ENCODE measurements around the gene TNFSF13.

The TNFSF13 gene, protein sequence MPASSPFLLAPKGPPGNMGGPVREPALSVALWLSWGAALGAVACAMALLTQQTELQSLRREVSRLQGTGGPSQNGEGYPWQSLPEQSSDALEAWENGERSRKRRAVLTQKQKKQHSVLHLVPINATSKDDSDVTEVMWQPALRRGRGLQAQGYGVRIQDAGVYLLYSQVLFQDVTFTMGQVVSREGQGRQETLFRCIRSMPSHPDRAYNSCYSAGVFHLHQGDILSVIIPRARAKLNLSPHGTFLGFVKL

DNA sequence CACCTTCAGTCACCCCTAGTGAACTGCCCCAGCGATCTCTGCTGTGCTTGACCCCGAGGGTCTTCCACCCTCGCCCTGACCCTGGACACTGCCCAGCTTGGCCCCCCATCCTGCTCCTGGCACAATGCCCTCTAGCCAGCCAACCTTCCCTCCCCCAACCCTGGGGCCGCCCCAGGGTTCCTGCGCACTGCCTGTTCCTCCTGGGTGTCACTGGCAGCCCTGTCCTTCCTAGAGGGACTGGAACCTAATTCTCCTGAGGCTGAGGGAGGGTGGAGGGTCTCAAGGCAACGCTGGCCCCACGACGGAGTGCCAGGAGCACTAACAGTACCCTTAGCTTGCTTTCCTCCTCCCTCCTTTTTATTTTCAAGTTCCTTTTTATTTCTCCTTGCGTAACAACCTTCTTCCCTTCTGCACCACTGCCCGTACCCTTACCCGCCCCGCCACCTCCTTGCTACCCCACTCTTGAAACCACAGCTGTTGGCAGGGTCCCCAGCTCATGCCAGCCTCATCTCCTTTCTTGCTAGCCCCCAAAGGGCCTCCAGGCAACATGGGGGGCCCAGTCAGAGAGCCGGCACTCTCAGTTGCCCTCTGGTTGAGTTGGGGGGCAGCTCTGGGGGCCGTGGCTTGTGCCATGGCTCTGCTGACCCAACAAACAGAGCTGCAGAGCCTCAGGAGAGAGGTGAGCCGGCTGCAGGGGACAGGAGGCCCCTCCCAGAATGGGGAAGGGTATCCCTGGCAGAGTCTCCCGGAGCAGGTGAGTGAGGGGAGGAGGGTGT is at the start of gene TNFSF13:
TSS of gene TNFSF13 (plus strand) at position 207 of the 776 bp plus-strand sequence. CDS start at position 497, 290 bp downstream.
- DNase-seq (ENCODE audit: low read depth), result no peak

DNA sequence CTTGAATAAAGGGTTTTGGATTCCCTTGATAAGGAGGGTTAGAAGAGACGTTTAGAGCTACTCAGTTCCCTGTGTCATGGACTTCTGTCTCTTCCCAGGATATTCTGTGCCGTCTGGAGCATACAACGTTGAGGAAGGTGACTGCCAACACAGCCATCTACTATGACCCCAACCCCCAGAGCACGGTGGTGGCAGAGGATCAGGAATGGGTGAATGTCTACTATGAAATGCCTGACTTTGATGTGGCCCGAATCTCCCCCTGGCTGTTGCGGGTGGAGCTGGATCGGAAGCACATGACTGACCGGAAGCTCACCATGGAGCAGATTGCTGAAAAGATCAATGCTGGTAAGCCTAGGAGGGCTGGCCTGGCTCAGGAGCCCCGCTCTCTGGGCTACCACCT is 49.7 kb upstream of the TNFSF13 start:
- no peak for DNase-seq (ENCODE audit: low read depth)

DNA sequence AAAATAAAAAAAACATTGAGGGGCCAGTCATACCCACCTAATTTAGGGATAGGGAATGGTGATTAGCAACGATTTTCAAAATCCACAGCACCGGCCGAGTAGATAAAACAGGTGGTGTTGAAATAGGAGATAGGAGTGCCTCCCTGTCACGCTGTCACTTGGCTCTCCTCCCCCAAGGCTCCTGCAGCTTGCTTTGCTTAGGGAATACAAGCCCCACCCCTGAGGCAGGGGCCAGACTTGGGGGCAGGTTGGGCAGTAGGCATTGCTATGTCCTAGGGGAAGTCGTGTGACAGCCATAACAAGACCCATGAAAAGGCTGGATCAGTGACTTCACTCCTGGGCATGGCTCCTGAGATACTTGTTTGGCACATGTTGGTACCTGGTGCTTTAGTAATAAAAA is 48.6 kb upstream of the TNFSF13 start:
- no peak for DNase-seq (ENCODE audit: low read depth)

DNA sequence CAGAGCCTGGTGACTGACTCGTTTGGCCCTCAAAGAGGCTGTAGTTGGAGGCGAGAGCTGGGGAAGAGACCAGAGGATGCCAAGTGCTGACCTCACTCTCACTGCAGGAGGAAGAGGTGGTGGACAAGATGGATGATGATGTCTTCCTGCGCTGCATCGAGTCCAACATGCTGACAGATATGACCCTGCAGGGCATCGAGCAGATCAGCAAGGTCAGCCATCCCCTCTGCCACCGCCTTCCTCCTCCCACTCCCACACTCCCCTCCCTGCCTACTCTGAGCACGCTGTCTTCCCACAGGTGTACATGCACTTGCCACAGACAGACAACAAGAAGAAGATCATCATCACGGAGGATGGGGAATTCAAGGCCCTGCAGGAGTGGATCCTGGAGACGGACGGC is 47.4 kb upstream of the TNFSF13 start:
- no peak for DNase-seq (ENCODE audit: low read depth)

DNA sequence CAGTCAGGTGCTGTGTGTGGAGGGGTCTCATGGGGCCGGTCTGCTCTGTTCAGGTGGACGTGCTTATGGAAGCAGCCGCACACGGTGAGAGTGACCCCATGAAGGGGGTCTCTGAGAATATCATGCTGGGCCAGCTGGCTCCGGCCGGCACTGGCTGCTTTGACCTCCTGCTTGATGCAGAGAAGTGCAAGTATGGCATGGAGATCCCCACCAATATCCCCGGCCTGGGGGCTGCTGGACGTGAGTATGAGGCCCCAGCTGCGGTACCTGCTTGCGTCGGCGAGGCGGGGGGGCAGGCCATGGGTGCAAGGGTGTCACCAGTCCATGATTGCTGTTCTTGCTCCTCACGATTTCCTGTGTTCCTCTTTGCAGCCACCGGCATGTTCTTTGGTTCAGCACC is 46.4 kb upstream of the TNFSF13 start:
- DNase-seq (ENCODE audit: low read depth), result no peak

DNA sequence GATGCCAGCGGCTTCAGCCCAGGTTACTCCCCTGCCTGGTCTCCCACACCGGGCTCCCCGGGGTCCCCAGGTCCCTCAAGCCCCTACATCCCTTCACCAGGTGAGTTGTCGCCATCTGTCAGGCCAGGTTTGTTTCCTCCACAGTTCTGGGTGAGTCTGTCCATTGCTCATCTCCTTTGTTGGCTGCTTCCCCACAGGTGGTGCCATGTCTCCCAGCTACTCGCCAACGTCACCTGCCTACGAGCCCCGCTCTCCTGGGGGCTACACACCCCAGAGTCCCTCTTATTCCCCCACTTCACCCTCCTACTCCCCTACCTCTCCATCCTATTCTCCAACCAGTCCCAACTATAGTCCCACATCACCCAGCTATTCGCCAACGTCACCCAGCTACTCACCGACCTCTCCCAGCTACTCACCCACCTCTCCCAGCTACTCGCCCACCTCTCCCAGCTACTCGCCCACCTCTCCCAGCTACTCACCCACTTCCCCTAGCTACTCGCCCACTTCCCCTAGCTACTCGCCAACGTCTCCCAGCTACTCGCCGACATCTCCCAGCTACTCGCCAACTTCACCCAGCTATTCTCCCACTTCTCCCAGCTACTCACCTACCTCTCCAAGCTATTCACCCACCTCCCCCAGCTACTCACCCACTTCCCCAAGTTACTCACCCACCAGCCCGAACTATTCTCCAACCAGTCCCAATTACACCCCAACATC is 45.6 kb upstream of the TNFSF13 start:
- no peak for DNase-seq (ENCODE audit: low read depth)

DNA sequence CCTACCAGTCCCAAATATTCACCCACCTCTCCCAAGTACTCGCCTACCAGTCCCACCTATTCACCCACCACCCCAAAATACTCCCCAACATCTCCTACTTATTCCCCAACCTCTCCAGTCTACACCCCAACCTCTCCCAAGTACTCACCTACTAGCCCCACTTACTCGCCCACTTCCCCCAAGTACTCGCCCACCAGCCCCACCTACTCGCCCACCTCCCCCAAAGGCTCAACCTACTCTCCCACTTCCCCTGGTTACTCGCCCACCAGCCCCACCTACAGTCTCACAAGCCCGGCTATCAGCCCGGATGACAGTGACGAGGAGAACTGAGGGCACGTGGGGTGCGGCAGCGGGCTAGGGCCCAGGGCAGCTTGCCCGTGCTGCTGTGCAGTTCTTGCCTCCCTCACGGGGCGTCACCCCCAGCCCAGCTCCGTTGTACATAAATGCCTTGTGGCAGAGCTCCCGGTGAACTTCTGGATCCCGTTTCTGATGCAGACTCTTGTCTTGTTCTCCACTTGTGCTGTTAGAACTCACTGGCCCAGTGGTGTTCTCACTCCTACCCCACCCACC is 44.6 kb upstream of the TNFSF13 start:
- DNase-seq (ENCODE audit: low read depth), result no peak

DNA sequence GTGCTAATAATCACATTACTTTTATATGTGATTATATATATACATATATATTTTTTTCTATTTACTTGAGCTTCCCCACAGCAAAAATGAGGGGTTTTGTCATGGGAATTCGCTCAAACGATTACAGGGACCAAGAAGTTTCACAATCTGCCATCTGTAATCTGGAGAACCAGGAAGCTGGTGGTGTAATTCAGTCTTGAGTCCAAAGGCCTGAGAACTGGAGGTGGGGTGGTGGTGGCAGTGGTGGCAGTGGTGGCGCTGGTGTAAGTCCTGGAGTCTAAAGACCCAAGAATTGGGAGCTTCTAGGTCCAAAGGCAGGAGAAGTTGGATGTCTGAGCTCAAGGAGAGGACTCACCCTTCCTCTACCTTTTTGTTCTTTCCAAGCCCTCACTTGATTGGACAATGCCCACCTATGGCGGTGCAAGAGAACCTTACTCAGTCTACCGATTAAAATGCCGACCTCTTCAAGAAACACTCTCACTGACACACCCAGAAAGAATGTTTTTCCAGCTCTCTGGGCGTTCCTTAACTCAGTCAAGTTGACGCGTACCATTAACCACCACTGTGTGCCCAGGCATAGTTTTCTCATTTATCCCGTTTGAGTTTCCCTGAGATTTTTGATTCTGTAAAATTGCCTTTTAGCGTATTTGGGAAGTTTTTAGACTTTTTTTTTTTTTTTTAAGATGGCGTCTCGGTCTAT is 42.5 kb upstream of the TNFSF13 start:
- no peak for DNase-seq (ENCODE audit: low read depth)

DNA sequence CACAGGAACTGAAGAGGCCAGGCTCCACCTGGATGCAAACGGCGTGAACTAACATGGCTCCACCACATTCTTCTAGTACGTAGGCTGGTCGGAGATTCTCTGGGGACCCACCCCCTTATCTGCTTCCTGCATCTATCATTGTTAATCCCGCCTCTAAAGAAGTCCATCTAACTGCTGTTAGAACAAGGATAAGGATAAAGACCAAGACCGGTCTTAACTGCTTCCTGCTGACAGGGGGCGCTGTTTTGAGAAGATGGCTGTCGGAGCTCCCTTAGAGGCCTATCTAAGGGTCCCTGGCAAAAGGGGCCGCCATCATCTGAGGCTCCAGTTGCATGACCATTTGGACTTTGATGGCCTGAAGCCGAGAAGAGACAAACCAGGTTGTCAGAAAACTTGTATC is 35.5 kb upstream of the TNFSF13 start:
- peak; percentile 20 for DNase-seq (ENCODE audit: low read depth)

DNA sequence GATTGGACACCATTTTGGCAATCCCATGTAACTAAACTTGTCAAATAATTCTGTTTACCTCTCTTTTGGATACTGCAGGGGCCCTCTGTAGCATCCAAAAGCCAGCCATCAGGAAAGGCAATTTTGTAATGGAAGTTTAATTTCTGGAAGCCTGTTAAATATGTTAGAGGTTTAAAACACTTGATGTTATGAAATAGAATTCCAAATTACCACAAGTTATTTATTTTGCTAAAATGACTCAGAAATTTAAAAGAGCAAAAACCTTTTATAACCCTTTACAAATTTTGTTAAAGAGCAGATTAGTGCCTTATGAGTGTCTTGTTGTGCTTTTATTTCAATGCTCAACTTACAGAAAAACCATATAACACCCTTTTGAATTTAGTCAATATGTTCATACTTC is 29.7 kb upstream of the TNFSF13 start:
- no peak for DNase-seq (ENCODE audit: low read depth)

DNA sequence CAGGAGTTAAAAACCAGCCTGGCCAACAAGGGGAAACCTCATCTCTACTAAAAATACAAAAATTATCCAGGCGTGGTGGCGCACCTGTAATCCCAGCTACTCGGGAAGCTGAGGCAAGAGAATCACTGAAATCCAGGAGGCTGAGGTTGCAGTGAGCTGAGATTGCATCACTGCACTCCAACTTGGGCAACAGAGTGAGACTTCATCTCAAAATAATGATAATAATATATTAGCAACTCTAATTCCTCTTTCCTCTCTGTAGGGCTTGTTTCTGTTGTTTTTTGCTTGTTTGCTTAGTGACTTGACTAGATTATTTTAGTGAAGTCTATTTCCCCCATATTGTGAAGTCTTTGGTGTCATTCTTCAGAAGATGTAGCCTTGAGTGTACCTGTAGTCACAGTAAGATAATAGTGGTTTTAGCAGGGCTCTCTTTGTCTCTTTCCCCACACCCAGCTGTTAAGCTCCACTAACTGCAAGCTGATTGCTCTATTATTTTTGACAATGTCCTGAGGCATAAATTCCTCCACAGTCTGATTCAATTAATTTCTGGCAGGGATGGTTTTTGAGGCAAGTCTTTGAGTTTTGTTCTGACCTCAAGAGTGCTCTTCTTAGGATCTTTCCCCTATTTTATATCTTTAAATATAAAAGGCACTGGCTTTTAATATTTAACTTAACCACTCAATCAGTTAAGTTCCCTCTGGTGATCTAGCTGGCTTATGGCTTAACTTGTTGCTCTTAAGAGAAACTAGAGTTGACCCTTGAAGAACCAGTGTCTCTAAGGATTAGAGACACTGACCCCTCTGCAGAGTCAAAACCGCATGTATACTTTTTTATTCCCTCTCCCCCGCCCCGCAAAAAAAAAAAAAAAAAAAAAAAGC is 28.3 kb upstream of the TNFSF13 start:
- no peak for DNase-seq (ENCODE audit: low read depth)

DNA sequence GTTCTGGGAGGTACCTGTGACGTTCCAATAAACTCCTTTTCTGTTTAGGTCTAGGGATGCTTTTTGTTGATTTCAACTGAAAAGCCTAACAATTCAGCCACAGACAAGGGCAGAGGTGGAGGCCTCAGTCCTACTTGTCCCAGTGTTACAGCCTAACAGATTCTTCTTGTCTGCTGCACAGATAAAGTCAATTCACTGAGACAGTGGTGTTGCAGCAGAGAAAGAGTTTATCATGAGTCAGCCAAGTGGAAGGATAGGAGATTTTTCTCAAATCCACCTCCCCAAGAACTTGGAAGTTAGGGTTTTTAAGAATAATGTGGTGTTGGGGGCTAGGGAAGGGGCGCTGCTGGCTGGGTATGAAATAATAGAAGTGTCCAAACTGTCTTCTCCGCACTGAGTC is 20.5 kb upstream of the TNFSF13 start:
- DNase-seq (ENCODE audit: low read depth), result no peak

DNA sequence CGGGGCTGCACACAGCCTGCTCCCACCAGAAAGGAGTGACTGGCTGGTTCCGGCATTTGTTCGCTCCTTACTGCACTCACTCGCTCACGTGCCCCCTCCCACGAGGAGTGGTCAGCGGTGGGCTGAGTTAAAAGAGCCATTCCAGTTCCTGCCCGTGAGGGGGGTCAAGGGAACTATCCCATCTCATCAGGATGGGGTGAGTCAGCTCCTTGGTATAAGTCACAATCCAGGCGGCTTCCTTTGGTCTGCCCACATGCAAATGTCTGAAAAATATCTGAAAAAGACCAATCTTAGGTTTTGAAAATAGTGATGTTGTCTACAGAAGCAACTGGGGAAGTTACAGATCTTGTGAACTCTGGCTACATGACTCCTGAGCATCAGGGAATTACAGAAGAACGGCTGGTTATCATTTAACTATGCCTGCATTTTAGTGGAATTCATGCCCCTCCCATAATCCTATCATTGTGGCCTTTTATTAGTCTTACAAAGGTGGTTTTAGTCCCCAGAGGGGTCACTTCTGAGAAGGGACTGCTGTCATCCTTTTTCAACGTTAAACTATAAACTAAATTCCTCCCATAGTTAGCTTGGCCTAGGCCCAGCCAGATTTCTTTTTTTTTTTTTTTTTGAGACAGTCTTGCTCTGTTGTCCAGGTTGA is 19.5 kb upstream of the TNFSF13 start:
- no peak for DNase-seq (ENCODE audit: low read depth)

DNA sequence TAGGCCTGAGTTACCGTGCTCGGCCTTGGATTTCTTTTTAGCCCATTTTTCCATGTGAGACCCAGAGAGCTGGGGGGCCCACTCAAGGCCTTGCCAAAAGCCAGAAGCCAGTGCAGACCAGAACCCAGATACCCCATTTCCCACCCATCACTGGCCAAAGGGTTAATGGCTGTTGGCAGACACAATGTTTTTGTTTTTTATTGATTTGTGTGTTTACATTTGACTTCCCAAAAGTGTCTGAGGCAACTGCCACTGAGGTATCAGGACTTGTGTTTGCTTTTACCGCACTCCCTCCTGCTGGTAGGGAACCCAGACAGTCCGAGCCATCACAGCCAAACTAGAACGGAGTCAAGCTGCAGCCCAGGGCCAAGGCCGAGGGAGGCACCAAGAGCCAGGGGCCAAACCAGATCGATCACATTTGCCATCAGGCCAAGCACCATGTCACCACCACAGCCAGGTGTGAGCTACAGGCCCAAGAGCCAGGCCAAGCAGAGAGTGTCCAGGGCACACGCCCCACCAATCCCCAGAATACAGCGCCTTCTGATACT is 17.4 kb upstream of the TNFSF13 start:
- DNase-seq (ENCODE audit: low read depth), result no peak

DNA sequence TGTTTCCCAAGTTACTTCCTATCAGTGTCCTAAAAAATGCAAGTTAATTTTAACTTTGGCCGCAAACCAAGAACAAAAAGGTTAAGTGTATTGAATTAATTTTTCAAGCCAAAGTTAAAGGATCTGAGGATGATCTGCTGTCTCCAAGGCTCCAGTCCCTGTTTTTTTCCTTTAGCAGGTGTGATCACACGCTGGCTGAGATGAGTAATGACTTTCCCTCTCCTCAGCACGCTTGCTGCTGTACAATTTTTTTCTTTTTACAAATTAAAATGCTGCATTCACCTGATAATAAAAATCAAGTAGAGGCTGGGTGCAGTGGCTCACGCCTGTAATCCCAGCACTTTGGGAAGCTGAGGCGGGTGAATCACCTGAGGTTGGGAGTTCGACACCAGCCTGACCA is 13.6 kb upstream of the TNFSF13 start:
- no peak for DNase-seq (ENCODE audit: low read depth)

DNA sequence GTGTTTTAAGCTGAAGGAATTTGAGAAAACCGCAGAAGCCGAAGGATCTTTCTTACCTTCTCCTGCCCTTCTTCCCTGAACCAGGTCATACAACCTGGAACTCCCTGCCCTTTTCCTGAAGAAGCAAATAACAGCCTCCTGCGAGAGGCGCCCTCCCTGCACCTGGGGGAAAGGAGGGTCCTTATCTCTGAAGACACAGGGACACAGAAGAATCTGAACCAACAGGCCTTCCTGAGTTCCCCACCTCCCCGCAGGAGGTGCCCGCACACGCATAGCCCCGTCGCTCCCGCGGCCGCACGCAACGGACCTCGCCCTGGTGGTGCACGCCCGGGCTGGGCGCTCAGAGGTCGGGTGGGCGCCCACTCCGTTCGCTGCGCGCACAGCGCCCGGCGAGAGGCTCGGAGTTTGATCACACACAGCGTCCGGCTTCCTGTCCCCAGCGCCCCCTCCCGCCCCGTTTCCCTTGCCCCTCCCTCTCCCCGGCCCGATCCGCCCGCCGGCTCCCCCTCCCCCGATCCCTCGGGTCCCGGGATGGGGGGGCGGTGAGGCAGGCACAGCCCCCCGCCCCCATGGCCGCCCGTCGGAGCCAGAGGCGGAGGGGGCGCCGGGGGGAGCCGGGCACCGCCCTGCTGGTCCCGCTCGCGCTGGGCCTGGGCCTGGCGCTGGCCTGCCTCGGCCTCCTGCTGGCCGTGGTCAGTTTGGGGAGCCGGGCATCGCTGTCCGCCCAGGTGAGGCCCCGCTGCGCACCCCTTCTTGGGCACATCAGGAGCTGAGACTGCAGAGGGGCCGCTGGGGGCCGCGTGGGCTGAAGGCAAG is 9.8 kb upstream of the TNFSF13 start, which contains the start of gene TNFSF12:
TSS of gene TNFSF12 (plus strand) at position 474 of the 816 bp plus-strand sequence. CDS start at position 570, 96 bp downstream.
- DNase-seq (ENCODE audit: low read depth), result no peak

DNA sequence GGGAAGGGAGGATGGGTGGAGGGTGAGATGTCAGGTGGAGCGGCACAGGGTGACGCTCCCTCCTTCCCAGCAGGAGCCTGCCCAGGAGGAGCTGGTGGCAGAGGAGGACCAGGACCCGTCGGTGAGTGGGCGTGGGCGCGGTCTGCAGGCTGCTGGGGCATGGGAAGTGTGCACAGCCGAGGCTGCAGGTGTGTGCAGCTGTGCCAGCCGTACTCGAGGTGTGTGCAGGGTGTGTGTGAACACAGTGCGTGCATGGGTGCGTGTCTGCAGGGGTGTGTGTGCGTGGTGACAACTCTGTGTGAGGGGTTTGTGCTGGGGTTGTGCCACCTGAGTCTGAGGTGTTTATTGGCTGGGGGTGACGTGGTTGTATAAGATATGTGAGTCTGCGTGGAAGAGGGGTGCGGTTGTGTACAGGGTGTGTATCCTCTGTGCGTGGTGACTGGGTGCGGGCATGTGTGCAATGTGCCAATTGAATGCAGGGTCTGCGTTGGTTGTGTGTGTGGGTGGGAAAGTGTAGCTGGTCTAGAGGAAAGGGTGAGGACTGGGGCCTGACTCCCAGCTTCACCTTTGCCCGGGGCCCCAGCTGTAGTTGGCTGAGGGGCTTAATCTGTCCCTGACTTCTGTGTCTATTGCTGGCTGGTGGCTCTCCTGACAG is 9.0 kb upstream of the TNFSF13 start:
- peak; percentile 30 for DNase-seq (ENCODE audit: low read depth)

DNA sequence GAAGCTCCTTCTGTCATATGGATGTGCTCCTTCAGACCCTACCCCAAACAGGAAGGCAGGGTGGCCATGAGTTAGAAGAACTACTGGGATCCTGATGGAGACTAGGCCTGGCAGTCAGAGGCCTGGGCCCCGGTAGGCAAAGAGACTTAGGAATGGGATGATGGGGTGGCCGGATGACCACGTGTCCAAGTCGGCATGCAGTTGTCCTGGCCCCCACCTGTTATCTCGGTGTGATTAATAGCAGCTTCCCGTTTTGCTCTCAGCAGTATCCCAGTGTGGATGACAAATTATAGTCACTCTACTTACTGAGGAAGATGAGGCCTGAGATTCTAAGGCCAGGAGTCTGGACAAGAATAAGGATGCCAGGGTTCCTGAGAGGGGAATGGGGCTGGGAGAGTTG is 8.2 kb upstream of the TNFSF13 start:
- DNase-seq (ENCODE audit: low read depth), result no peak

DNA sequence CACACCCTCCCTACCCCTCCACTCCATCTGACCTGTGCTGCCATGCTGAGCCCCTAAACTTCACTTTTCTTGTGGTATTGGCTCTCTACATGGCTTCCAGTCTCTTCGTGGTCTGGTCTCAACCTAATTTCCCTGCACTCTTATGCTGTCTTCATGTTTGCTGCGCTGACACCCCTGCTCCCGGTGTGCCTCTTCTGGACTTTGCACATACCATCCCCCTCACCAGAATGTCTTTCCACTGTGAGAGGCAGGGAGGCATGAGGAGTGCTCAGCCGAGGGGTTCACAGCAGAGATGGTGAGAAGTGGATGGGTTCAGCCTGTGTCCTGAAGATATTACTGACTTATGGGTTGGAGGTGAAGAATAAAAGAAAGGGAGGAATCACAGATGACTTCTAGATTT is 7.2 kb upstream of the TNFSF13 start:
- no peak for DNase-seq (ENCODE audit: low read depth)
